ENCODE results near the gene GJD4. TPM values are rescaled to one million over a fixed set of nuclear protein-coding genes. Genes with fewer than 3 reads are reported as not detected.

The GJD4 gene
- total and polyA plus RNA-seq, 2 donors (not counting 3 experiments of a cell fraction or from before 2014, with no cell fraction given), result not detected

GRCh38 chr10:35577926-35578617, 27.1 kb upstream of the GJD4 start:
- CTCF ChIA-PET, result interaction anchor here (1.1 to 1.6 kb wide), 2 partner anchors 11 to 15 kb away, joined by 3 read pairs; no protein-coding TSS in a partner anchor
- intact Hi-C loops (cut with micrococcal nuclease), result loop anchor here (5.0 to 10.0 kb wide), 2 partner anchors 59 to 1307 kb away; no protein-coding TSS in a partner anchor
- H3K4me3 ChIP-seq (replicated peaks in 1 of 3; ENCODE audit: insufficient read depth in 1 of 3, low read depth in 1 of 3, low read length in 3 of 3), result no peak overlapping the region
- H3K9me1 ChIP-seq (replicated peaks; ENCODE audit: control insufficient read depth, extremely low read depth, insufficient read depth, low read length), result no peaks in the 10 kb centered on the region
- no peaks in the 10 kb centered on the region for H4K20me1 ChIP-seq (replicated peaks; ENCODE audit: control insufficient read depth, extremely low read depth, insufficient read depth, low read length)
- FAIRE-seq (peak; percentile 52), DNase-seq (ENCODE audit: low read depth, low spot score) (peak; percentile 66)
- no peaks in the 10 kb centered on the region for H3K9me3 ChIP-seq (replicated peaks; ENCODE audit: control insufficient read depth, insufficient read depth, low read length)
- H3K36me3 ChIP-seq (ENCODE audit: control insufficient read depth in 2 of 2, extremely low read depth in 1 of 2, insufficient read depth in 2 of 2, low read length in 2 of 2), result peaks cover 3 to 4% of the 10 kb centered on the region in 2 experiments
- H3K79me2 ChIP-seq (ENCODE audit: control insufficient read depth, insufficient read depth, low read length), result no peaks in the 10 kb centered on the region
- dilution Hi-C loops (cut with MboI; ENCODE audit: extremely low pct_ligation_motif_present, low sequenced_read_pairs), result no loop called here
- POLR2A ChIA-PET, result no interaction called here
- H3K27me3 ChIP-seq (ENCODE audit: control insufficient read depth in 2 of 2, insufficient read depth in 2 of 2, low read length in 2 of 2), result no peaks in the 10 kb centered on the region
- TSS peak; percentile 23 for BruUV-seq (replicated peaks)
- no peak for TF ChIP-seq EZH2 (IDR thresholded peaks at IDR 0.05; ENCODE audit: borderline replicate concordance, low read depth, low read length, severe bottlenecking)
- TF ChIP-seq GATA2 (IDR thresholded peaks at IDR 0.05; ENCODE audit: insufficient read depth, insufficient read length, low read depth, low read length), result no peak
- no peak for TF ChIP-seq POLR2AphosphoS5 (IDR thresholded peaks at IDR 0.05; ENCODE audit: insufficient read depth, low read depth, low read length)
- no peak for TF ChIP-seq JUN (IDR thresholded peaks at IDR 0.05; ENCODE audit: borderline replicate concordance, insufficient read depth, insufficient read length, low read depth)
- TF ChIP-seq FOS (IDR thresholded peaks at IDR 0.05; ENCODE audit: borderline replicate concordance, insufficient read depth, low read length), result no peak
- TF ChIP-seq POLR2A (IDR thresholded peaks at IDR 0.05; ENCODE audit: low read depth, low read length), result no peak
- TF ChIP-seq, protein P1, sequence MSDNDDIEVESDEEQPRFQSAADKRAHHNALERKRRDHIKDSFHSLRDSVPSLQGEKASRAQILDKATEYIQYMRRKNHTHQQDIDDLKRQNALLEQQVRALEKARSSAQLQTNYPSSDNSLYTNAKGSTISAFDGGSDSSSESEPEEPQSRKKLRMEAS (IDR thresholded peaks at IDR 0.05; ENCODE audit: insufficient read depth, insufficient read length), result no peak
- TF ChIP-seq CTCF (IDR thresholded peaks at IDR 0.05; ENCODE audit: extremely low read depth in 1 of 2, insufficient read depth in 1 of 2, low read depth in 1 of 2, low read length in 2 of 2), result no peak
- TF ChIP-seq MYC (IDR thresholded peaks at IDR 0.05; ENCODE audit: low read depth, low read length), result no peak
- H3K9ac ChIP-seq (replicated peaks; ENCODE audit: extremely low read depth, insufficient read depth, low read length), result no peak overlapping the region
- H3K4me1 ChIP-seq (ENCODE audit: control insufficient read depth, extremely low read depth, insufficient read depth, low read length), result peaks cover 31% of the 10 kb centered on the region
- H3K27ac ChIP-seq (ENCODE audit: insufficient read depth, low read depth, low read length), result peak overlapping the region; percentile 4
- H3K4me2 ChIP-seq (ENCODE audit: insufficient read depth, low read length), result no peak overlapping the region
- H2AFZ ChIP-seq (ENCODE audit: low read depth, low read length), result no peak overlapping the region
